GM21390 (cell line): ENCODE results near the gene SMG1.
A peak's percentile ranks its signal among the peaks of the same experiment; 100 is the strongest.
"Not testable (repeated sequence)": the region's sequence is repeated elsewhere in the genome, so short reads cannot be mapped to it uniquely, and the experiment has no call there.

ENCODE experiments used
- ATAC-seq: cut with Tn5 transposase; IDR thresholded peaks from one replicate; pipeline ENCODE4 v1.9.1; 2021; ENCODE audit not compliant: unreplicated experiment

SMG1 gene

DNA sequence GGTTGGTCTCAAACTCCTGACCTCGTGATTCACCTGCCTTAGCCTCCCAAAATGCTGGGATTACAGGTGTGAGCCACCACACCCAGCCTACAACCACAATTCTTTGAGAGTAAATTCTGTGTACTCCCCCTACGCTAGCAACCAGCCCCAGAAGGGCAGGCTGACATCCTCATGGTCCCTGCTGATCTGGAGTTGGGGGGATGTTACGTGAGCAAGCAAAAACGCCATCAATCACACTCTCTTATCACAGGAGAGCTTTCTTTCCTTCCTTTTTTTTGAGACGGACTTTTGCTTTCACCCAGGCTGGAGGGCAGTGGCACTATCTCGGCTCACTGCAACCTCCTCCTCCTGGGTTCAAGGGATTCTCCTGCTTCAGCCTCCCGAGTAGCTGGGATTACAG lies 154.0 kb downstream of the SMG1 start:
- not testable (repeated sequence) for ATAC-seq

DNA sequence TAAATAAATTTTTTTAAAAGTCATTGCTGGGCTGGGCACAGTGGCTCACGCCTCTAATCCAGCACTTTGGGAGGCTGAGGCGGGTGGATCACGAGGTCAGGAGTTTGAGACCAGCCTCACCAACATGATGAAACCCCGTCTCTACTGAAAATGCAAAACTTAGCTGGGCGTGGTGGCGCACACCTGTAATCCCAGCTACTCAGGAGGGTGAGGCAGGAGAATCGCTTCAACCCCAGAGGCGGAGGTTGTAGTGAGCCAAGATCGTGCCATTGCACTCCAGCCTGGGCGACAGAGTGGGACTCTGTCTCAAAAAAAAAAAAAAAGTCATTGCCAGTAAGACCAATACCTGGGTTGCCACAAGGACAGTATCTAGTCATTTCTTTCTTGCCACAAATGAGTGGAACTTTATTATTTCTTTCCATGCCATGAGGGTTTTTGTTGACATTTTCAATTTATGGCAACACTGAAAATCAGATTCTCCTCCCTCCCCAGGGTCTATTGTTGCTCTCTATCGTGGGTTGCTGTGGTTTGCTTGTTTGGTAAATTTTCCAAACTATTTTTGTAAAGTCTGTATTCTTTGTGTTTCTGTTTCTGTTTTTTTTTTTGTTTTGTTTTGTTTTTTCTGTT lies 155.8 kb downstream of the SMG1 start:
- ATAC-seq: not testable (repeated sequence)

GRCh38 chr16:18767217-18767616 lies 159.0 kb downstream of the SMG1 start:
- peak; percentile 63 for ATAC-seq

- ATAC-seq: peak; percentile 42
Observed at GRCh38 chr16:18762713-18763112, 163.5 kb downstream of the SMG1 start.

GRCh38 chr16:18759598-18760520 lies 166.3 kb downstream of the SMG1 start:
- ATAC-seq: peak; percentile 52

DNA sequence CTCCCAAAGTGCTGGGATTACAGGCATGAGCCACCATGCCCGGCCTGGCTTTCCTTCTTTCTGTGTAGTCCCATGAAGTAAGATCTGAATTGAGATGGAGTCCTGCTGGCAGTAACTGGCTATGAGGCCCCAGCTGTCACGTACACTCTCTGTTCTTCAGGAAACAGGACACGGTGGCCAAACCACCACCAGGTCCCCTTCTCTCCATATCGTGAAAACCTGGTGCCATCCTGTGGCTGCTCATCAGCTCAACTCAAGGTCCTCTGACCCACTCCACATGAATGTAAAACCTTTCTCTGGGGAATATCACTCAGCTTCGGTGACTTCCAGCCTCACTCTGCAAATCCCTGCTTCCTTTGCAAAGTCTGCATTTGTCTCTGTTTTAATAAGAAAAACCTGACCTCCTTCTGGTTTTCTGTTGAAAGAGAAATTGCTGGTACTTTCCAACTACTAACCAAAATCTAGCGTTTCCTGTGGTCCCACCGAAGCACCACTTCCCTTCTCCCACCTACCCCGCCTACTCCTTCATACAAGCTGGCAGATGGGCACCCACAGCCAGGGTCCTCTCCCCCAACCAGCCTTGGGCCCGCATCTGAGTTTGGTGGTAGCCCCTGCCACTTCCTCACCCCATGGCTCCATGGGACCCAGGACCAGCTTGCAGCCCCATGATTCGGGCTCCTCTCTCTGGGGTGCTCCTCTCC lies 168.1 kb downstream of the SMG1 start:
- not testable (repeated sequence) for ATAC-seq

GRCh38 chr16:18756639-18757038 lies 169.6 kb downstream of the SMG1 start:
- not testable (repeated sequence) for ATAC-seq
